SK-N-MC (cell line): ENCODE data around the gene AKIRIN1.

ENCODE experiments used
- EZH2 ChIP-seq: fragments of 200-600 bp; sonication (generic); IDR thresholded peaks from one replicate; pipeline ENCODE4 v1.6.1; 2017; ENCODE audit warnings: antibody characterized with exemption
- FOXP2 ChIP-seq: optimal IDR thresholded peaks from 2 replicates; pipeline ENCODE3; 2011; ENCODE audit warnings: mild to moderate bottlenecking, moderate library complexity; ENCODE audit not compliant: insufficient read depth; ENCODE audit errors: extremely low read length, control extremely low read depth
- POLR2AphosphoS5 ChIP-seq: IDR thresholded peaks from 2 replicates; pipeline ENCODE4 v1.6.1; 2012; ENCODE audit warnings: mild to moderate bottlenecking, low read depth, low read length, borderline replicate concordance

DNA sequence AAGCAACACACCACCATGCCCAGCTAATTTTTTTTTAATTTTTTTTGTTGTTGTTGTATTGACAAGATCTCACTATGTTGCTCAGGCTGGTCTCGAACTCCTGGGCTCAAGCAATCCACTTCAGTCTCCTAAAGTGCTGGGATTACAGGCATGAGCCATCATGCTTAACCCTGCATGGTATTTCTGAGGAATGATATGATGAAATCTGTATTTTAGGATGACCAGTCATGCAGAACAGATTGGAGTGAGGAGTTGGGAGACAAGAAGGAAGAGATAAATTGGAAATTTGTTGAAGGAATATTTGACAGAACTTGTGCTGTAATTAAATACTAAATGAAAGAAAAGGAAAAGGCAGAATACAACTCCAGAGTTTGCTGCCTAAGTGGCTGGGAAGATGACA is 30.4 kb downstream of the AKIRIN1 start:
- TF ChIP-seq POLR2AphosphoS5 (no peak), EZH2 (no peak), FOXP2 (no peak)
